ENCODE data around the gene BANP. TPM values are rescaled to one million over a fixed set of nuclear protein-coding genes. Genes with fewer than 3 reads are reported as not detected.
"Not testable (repeated sequence)": the region's sequence is repeated elsewhere in the genome, so short reads cannot be mapped to it uniquely, and the experiment has no call there.

BANP gene
- total RNA-seq, 1 donor from 2014 or later: 39.1 TPM

GRCh38 chr16:88103011-88103410 lies 151.8 kb downstream of the BANP start:
- no peak for DNase-seq (ENCODE audit: low read depth, low spot score)
- H3K27me3 Mint-ChIP-seq (ENCODE audit: low read depth): peaks cover 19% of the 10 kb centered on the region
- no peaks in the 10 kb centered on the region for H3K9me3 Mint-ChIP-seq
- no peak for TF ChIP-seq CTCF (conservative IDR thresholded peaks at IDR 0.05)
- H3K27ac Mint-ChIP-seq (ENCODE audit: unreplicated experiment): no peak overlapping the region
- peaks cover 7% of the 10 kb centered on the region for H3K4me1 Mint-ChIP-seq
- no peak overlapping the region for H3K4me3 Mint-ChIP-seq
- no peaks in the 10 kb centered on the region for H3K36me3 Mint-ChIP-seq (ENCODE audit: low read depth)

GRCh38 chr16:88103581-88104188 lies 152.5 kb downstream of the BANP start:
- TF ChIP-seq CTCF (conservative IDR thresholded peaks at IDR 0.05): no peak
- no peaks in the 10 kb centered on the region for H3K9me3 Mint-ChIP-seq
- peaks cover 15% of the 10 kb centered on the region for H3K27me3 Mint-ChIP-seq (ENCODE audit: low read depth)
- H3K27ac Mint-ChIP-seq (ENCODE audit: unreplicated experiment): no peak overlapping the region
- H3K36me3 Mint-ChIP-seq (ENCODE audit: low read depth): no peaks in the 10 kb centered on the region
- DNase-seq (ENCODE audit: low read depth, low spot score): no peak
- peaks cover 7% of the 10 kb centered on the region for H3K4me1 Mint-ChIP-seq
- no peak overlapping the region for H3K4me3 Mint-ChIP-seq

- H3K27me3 Mint-ChIP-seq (ENCODE audit: low read depth); H3K4me1 Mint-ChIP-seq; DNase-seq (ENCODE audit: low read depth, low spot score); H3K36me3 Mint-ChIP-seq (ENCODE audit: low read depth); H3K9me3 Mint-ChIP-seq; H3K27ac Mint-ChIP-seq (ENCODE audit: unreplicated experiment); H3K4me3 Mint-ChIP-seq: not testable (repeated sequence)
Observed at GRCh38 chr16:88104363-88104762, 153.1 kb downstream of the BANP start.

GRCh38 chr16:88105574-88106140 lies 154.4 kb downstream of the BANP start:
- H3K27me3 Mint-ChIP-seq (ENCODE audit: low read depth); H3K36me3 Mint-ChIP-seq (ENCODE audit: low read depth); H3K27ac Mint-ChIP-seq (ENCODE audit: unreplicated experiment); H3K4me1 Mint-ChIP-seq; H3K9me3 Mint-ChIP-seq; DNase-seq (ENCODE audit: low read depth, low spot score); H3K4me3 Mint-ChIP-seq: not testable (repeated sequence)

GRCh38 chr16:88106566-88106965 lies 155.3 kb downstream of the BANP start:
- not testable (repeated sequence) for DNase-seq (ENCODE audit: low read depth, low spot score); H3K9me3 Mint-ChIP-seq; H3K27ac Mint-ChIP-seq (ENCODE audit: unreplicated experiment); H3K36me3 Mint-ChIP-seq (ENCODE audit: low read depth); H3K4me3 Mint-ChIP-seq; H3K4me1 Mint-ChIP-seq; H3K27me3 Mint-ChIP-seq (ENCODE audit: low read depth)

- Mint-ChIP-seq H3K27me3 (ENCODE audit: low read depth) (no peaks in the 10 kb centered on the region), H3K36me3 (ENCODE audit: low read depth) (no peaks in the 10 kb centered on the region), H3K4me3 (no peak overlapping the region), H3K27ac (ENCODE audit: unreplicated experiment) (no peak overlapping the region), H3K9me3 (no peaks in the 10 kb centered on the region), H3K4me1 (peaks cover 4% of the 10 kb centered on the region)
- DNase-seq (ENCODE audit: low read depth, low spot score): no peak
- no peak for TF ChIP-seq CTCF (conservative IDR thresholded peaks at IDR 0.05)
Observed at GRCh38 chr16:88108762-88109161, 157.5 kb downstream of the BANP start.

- not testable (repeated sequence) for H3K36me3 Mint-ChIP-seq (ENCODE audit: low read depth)
Observed at GRCh38 chr16:88109726-88110621, 158.7 kb downstream of the BANP start.

GRCh38 chr16:88110875-88111494 lies 159.8 kb downstream of the BANP start:
- H3K27me3 Mint-ChIP-seq (ENCODE audit: low read depth); H3K9me3 Mint-ChIP-seq; H3K4me1 Mint-ChIP-seq; H3K27ac Mint-ChIP-seq (ENCODE audit: unreplicated experiment); H3K36me3 Mint-ChIP-seq (ENCODE audit: low read depth); H3K4me3 Mint-ChIP-seq; DNase-seq (ENCODE audit: low read depth, low spot score): not testable (repeated sequence)

More at GRCh38 chr16:88109726-88110621, 158.7 kb downstream of the BANP start:
- not testable (repeated sequence) for H3K9me3 Mint-ChIP-seq; DNase-seq (ENCODE audit: low read depth, low spot score); H3K4me3 Mint-ChIP-seq; H3K27me3 Mint-ChIP-seq (ENCODE audit: low read depth); H3K4me1 Mint-ChIP-seq
- H3K27ac Mint-ChIP-seq (ENCODE audit: unreplicated experiment): peak overlapping the region; percentile 43

GRCh38 chr16:88111976-88112375 lies 160.7 kb downstream of the BANP start:
- not testable (repeated sequence) for H3K27me3 Mint-ChIP-seq (ENCODE audit: low read depth); H3K4me3 Mint-ChIP-seq; H3K4me1 Mint-ChIP-seq; H3K36me3 Mint-ChIP-seq (ENCODE audit: low read depth); H3K27ac Mint-ChIP-seq (ENCODE audit: unreplicated experiment); H3K9me3 Mint-ChIP-seq; DNase-seq (ENCODE audit: low read depth, low spot score)
